Upper lobe of right lung (tissue), 1 donor: Measurements from ENCODE around the gene MCU. TPM values are rescaled to one million over a fixed set of nuclear protein-coding genes. Genes with fewer than 3 reads are reported as not detected.

Experiments
- ATAC-seq: fragments of 200-7000 bp; cut with Tn5 transposase; one replicate; pipeline ENCODE4 v1.9.1; 2020; ENCODE audit warnings: mild to moderate bottlenecking, moderate library complexity
- DNase-seq: peaks from one replicate; pipeline ENCODE4 v3.0.0-alpha.2; 2020
- H3K27ac ChIP-seq: fragments of 200-600 bp; one replicate; pipeline ENCODE4 v1.8.0; 2022
- H3K27me3 ChIP-seq: fragments of 200-600 bp; one replicate; pipeline ENCODE4 v1.8.0; 2022; ENCODE audit warnings: mild to moderate bottlenecking
- H3K36me3 ChIP-seq: fragments of 200-600 bp; one replicate; pipeline ENCODE4 v1.8.0; 2022
- H3K4me1 ChIP-seq: fragments of 200-600 bp; one replicate; pipeline ENCODE4 v1.8.0; 2022
- H3K4me3 ChIP-seq: fragments of 200-600 bp; one replicate; pipeline ENCODE4 v1.8.0; 2022; ENCODE audit warnings: mild to moderate bottlenecking
- H3K9me3 ChIP-seq: fragments of 200-600 bp; one replicate; pipeline ENCODE4 v1.8.0; 2022
- CTCF ChIP-seq: fragments of 200-600 bp; IDR thresholded peaks from one replicate; pipeline ENCODE4 v1.8.0; 2022; ENCODE audit warnings: antibody characterized with exemption
- intact Hi-C: fragments of 100-400 bp; cut with DNase I; formaldehyde crosslinking; loops from one replicate; pipeline ENCODE4 v1.11.0; 2022
- total RNA-seq: library from RNA; stranded (reverse); fragmentation: NEBNext Ultra II Directional; extraction: Animal tissue kit (Norgen Biotek cat#: 25700); gene quantifications from one replicate; pipeline ENCODE4 v1.2.1, GENCODE V29; 2021
- donor health status: DM: no; HTN: yes; CAD: no; lungs with severe emphysema.

The MCU gene
- total RNA-seq, 1 donor from 2014 or later, result 31.1 TPM

- no peak for ATAC-seq
- no peak overlapping the region for H3K4me3 ChIP-seq
- no peaks in the 10 kb centered on the region for H3K36me3 ChIP-seq
- TF ChIP-seq CTCF, result no peak
- no peaks in the 10 kb centered on the region for H3K9me3 ChIP-seq
- no peak overlapping the region for H3K27ac ChIP-seq
- peaks cover 33% of the 10 kb centered on the region for H3K4me1 ChIP-seq
- H3K27me3 ChIP-seq, result no peaks in the 10 kb centered on the region
- intact Hi-C loops, result no loop called here
- no peak for DNase-seq
Measured at GRCh38 chr10:72742092-72742491, 50.1 kb downstream of the MCU start.

GRCh38 chr10:72742797-72743196 is 50.9 kb downstream of the MCU start:
- intact Hi-C loops, result no loop called here
- DNase-seq, result no peak
- Histone ChIP-seq H3K4me3 (no peak overlapping the region), H3K27ac (no peak overlapping the region), H3K4me1 (peaks cover 31% of the 10 kb centered on the region), H3K36me3 (no peaks in the 10 kb centered on the region), H3K27me3 (no peaks in the 10 kb centered on the region), H3K9me3 (no peaks in the 10 kb centered on the region)
- TF ChIP-seq CTCF, result no peak
- ATAC-seq, result no peak

- no peak overlapping the region for H3K27ac ChIP-seq
- ATAC-seq (no peak), DNase-seq (no peak)
- no peak overlapping the region for H3K4me3 ChIP-seq
- peaks cover 19% of the 10 kb centered on the region for H3K4me1 ChIP-seq
- no peaks in the 10 kb centered on the region for H3K9me3 ChIP-seq
- H3K27me3 ChIP-seq, result no peaks in the 10 kb centered on the region
- H3K36me3 ChIP-seq, result no peaks in the 10 kb centered on the region
- TF ChIP-seq CTCF, result no peak
- intact Hi-C loops, result no loop called here
Measured at GRCh38 chr10:72744566-72744965, 52.6 kb downstream of the MCU start.

- H3K9me3 ChIP-seq, result no peaks in the 10 kb centered on the region
- H3K27me3 ChIP-seq, result no peaks in the 10 kb centered on the region
- no peak overlapping the region for H3K27ac ChIP-seq
- no peak for DNase-seq
- no peaks in the 10 kb centered on the region for H3K36me3 ChIP-seq
- intact Hi-C loops, result no loop called here
- no peak for TF ChIP-seq CTCF
- H3K4me3 ChIP-seq, result no peak overlapping the region
- ATAC-seq, result peak; percentile 38
- H3K4me1 ChIP-seq, result peaks cover 10% of the 10 kb centered on the region
Measured at GRCh38 chr10:72746426-72747363, 54.8 kb downstream of the MCU start.

- no peak for TF ChIP-seq CTCF
- no peak for DNase-seq
- H3K4me1 ChIP-seq, result peaks cover 10% of the 10 kb centered on the region
- no peaks in the 10 kb centered on the region for H3K9me3 ChIP-seq
- no peak overlapping the region for H3K27ac ChIP-seq
- H3K36me3 ChIP-seq, result no peaks in the 10 kb centered on the region
- no peak overlapping the region for H3K4me3 ChIP-seq
- ATAC-seq, result no peak
- intact Hi-C loops, result no loop called here
- no peaks in the 10 kb centered on the region for H3K27me3 ChIP-seq
Measured at GRCh38 chr10:72747521-72747920, 55.6 kb downstream of the MCU start.
